ENCODE data around the gene DLEC1. TPM values are rescaled to one million over a fixed set of nuclear protein-coding genes. Genes with fewer than 3 reads are reported as not detected.

DLEC1 gene
- polyA plus RNA-seq, 1 donor from 2014 or later, result 0.25 TPM

GRCh38 chr3:38090453-38090852 lies 51.4 kb downstream of the DLEC1 start:
- H3K27me3 ChIP-seq (ENCODE audit: insufficient read depth, low read depth, low read length), result no peaks in the 10 kb centered on the region
- TF ChIP-seq RAD21 (conservative IDR thresholded peaks at IDR 0.05) (no peak), TAF1 (IDR thresholded peaks at IDR 0.05; ENCODE audit: low read depth) (no peak), EP300 (conservative IDR thresholded peaks at IDR 0.05; ENCODE audit: poor library complexity, severe bottlenecking) (no peak), EZH2 (IDR thresholded peaks at IDR 0.05; ENCODE audit: borderline replicate concordance, insufficient read depth, low read length, poor library complexity, severe bottlenecking) (no peak), MXI1 (conservative IDR thresholded peaks at IDR 0.05; ENCODE audit: poor library complexity, severe bottlenecking) (no peak), SMC3 (conservative IDR thresholded peaks at IDR 0.05; ENCODE audit: poor library complexity) (no peak), CTCF (IDR thresholded peaks at IDR 0.05; ENCODE audit: poor library complexity, severe bottlenecking) (no peak), POLR2AphosphoS5 (IDR thresholded peaks at IDR 0.05) (no peak), REST (IDR thresholded peaks at IDR 0.05; ENCODE audit: borderline replicate concordance) (no peak)
- no peak overlapping the region for H3K27ac ChIP-seq (ENCODE audit: low read length)
- H3K36me3 ChIP-seq (ENCODE audit: insufficient read depth, low read length), result no peaks in the 10 kb centered on the region
- no peaks in the 10 kb centered on the region for H3F3A ChIP-seq (ENCODE audit: insufficient read depth, low read length, poor library complexity, severe bottlenecking)
- no peak overlapping the region for H3K4me3 ChIP-seq (ENCODE audit: low read length)
- no peaks in the 10 kb centered on the region for H3K9me2 ChIP-seq (ENCODE audit: insufficient read depth, low read length)
- no peak overlapping the region for H2AFZ ChIP-seq (ENCODE audit: low read depth, low read length)
- H3K9me3 ChIP-seq (ENCODE audit: low read length), result no peaks in the 10 kb centered on the region
- H3K9ac ChIP-seq (ENCODE audit: low read length), result no peak overlapping the region
- H4K20me1 ChIP-seq (ENCODE audit: insufficient read depth), result no peaks in the 10 kb centered on the region
- no peak overlapping the region for H3K4me2 ChIP-seq (ENCODE audit: low read length)
- no peaks in the 10 kb centered on the region for H3K79me2 ChIP-seq (replicated peaks; ENCODE audit: insufficient read depth, low read length)

GRCh38 chr3:38094999-38095398 lies 56.0 kb downstream of the DLEC1 start:
- H3K36me3 ChIP-seq (ENCODE audit: insufficient read depth, low read length), result no peaks in the 10 kb centered on the region
- H3K9me2 ChIP-seq (ENCODE audit: insufficient read depth, low read length), result no peaks in the 10 kb centered on the region
- TF ChIP-seq TAF1 (IDR thresholded peaks at IDR 0.05; ENCODE audit: low read depth) (no peak), EP300 (conservative IDR thresholded peaks at IDR 0.05; ENCODE audit: poor library complexity, severe bottlenecking) (no peak), RAD21 (conservative IDR thresholded peaks at IDR 0.05) (no peak), CTCF (IDR thresholded peaks at IDR 0.05; ENCODE audit: poor library complexity, severe bottlenecking) (no peak), POLR2AphosphoS5 (IDR thresholded peaks at IDR 0.05) (no peak), EZH2 (IDR thresholded peaks at IDR 0.05; ENCODE audit: borderline replicate concordance, insufficient read depth, low read length, poor library complexity, severe bottlenecking) (no peak)
- H3K4me3 ChIP-seq (ENCODE audit: low read length), result no peak overlapping the region
- no peaks in the 10 kb centered on the region for H3F3A ChIP-seq (ENCODE audit: insufficient read depth, low read length, poor library complexity, severe bottlenecking)
- H3K4me2 ChIP-seq (ENCODE audit: low read length), result no peak overlapping the region
- H3K27me3 ChIP-seq (ENCODE audit: insufficient read depth, low read depth, low read length), result no peaks in the 10 kb centered on the region
- H3K9ac ChIP-seq (ENCODE audit: low read length), result no peak overlapping the region
- no peaks in the 10 kb centered on the region for H4K20me1 ChIP-seq (ENCODE audit: insufficient read depth)
- no peaks in the 10 kb centered on the region for H3K9me3 ChIP-seq (ENCODE audit: low read length)
- no peak overlapping the region for H3K27ac ChIP-seq (ENCODE audit: low read length)
- no peaks in the 10 kb centered on the region for H3K79me2 ChIP-seq (replicated peaks; ENCODE audit: insufficient read depth, low read length)
- H2AFZ ChIP-seq (ENCODE audit: low read depth, low read length), result no peak overlapping the region
